Measurements from ENCODE around the gene SLC12A8. TPM values are rescaled to one million over a fixed set of nuclear protein-coding genes. Genes with fewer than 3 reads are reported as not detected.

SLC12A8 gene
- total and polyA plus RNA-seq, 9 of the 15 experiments (the other 6 are each of a cell fraction or from before 2014, with no cell fraction given), result 0.04 to 0.33 (median 0.09) TPM; not detected in 4

- TF ChIP-seq MGA (IDR thresholded peaks at IDR 0.05) (no peak), POLR2AphosphoS5 (IDR thresholded peaks at IDR 0.05; ENCODE audit: control insufficient read depth, insufficient read depth, low read depth, low read length) (no peak), MAFG (tag; conservative IDR thresholded peaks at IDR 0.05) (no peak), ZNF274 (IDR thresholded peaks at IDR 0.05; ENCODE audit: borderline replicate concordance, low read depth, low read length) (no peak), ZNF217 (CRISPR knock-in tag; IDR thresholded peaks at IDR 0.05) (no peak)
Observed at GRCh38 chr3:125136966-125137357, 75.6 kb downstream of the SLC12A8 start (continued).
